Testis (tissue), 2 donors: ENCODE data around the gene ALG11.

ENCODE experiments used
- POLR2A ChIP-seq: fragments of 450-650 bp; IDR thresholded peaks from one replicate; pipeline ENCODE4 v1.6.1; 2017; ENCODE audit warnings: antibody characterized with exemption, mild to moderate bottlenecking, moderate library complexity
- TF ChIP-seq, protein P1 (sequence below), 3 experiments: fragments of 450-650 bp in 2 of 3; fragments of 200-600 bp in 1 of 3; sonication (generic) in 1 of 3; IDR thresholded peaks; one replicate each; pipeline ENCODE4 v1.5.1; 2016 to 2019; ENCODE audit warnings: antibody characterized with exemption in 3 of 3, mild to moderate bottlenecking in 2 of 3, moderate library complexity in 1 of 3

- TF ChIP-seq, protein P1, sequence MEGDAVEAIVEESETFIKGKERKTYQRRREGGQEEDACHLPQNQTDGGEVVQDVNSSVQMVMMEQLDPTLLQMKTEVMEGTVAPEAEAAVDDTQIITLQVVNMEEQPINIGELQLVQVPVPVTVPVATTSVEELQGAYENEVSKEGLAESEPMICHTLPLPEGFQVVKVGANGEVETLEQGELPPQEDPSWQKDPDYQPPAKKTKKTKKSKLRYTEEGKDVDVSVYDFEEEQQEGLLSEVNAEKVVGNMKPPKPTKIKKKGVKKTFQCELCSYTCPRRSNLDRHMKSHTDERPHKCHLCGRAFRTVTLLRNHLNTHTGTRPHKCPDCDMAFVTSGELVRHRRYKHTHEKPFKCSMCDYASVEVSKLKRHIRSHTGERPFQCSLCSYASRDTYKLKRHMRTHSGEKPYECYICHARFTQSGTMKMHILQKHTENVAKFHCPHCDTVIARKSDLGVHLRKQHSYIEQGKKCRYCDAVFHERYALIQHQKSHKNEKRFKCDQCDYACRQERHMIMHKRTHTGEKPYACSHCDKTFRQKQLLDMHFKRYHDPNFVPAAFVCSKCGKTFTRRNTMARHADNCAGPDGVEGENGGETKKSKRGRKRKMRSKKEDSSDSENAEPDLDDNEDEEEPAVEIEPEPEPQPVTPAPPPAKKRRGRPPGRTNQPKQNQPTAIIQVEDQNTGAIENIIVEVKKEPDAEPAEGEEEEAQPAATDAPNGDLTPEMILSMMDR (IDR thresholded peaks at IDR 0.05), result no peak
- no peak for TF ChIP-seq POLR2A
These were observed 6.2 kb upstream of the ALG11 start for GRCh38 chr13:52005841-52006522.
